Fibroblast of lung (primary cell): ENCODE results near the gene ARFGEF2. TPM values are rescaled to one million over a fixed set of nuclear protein-coding genes. Genes with fewer than 3 reads are reported as not detected.

Source experiments
- DNase-seq, 2 donors: peaks; one replicate each; pipeline versions ENCODE4 v3.0.0 to v3.0.0-alpha.2; 2010; ENCODE audit warnings: low read depth in 2 of 2
- H2AFZ ChIP-seq: 2 replicates; pipeline ENCODE4 v1.5.1; 2012; ENCODE audit warnings: low read length, control low read depth, inconsistent platforms
- H3K27ac ChIP-seq: 2 replicates; pipeline ENCODE4 v1.5.1; 2011; ENCODE audit warnings: low read length, control low read depth; ENCODE audit not compliant: insufficient read depth
- H3K27me3 ChIP-seq: 2 replicates; pipeline ENCODE4 v1.5.1; 2011; ENCODE audit warnings: mild to moderate bottlenecking, low read length; ENCODE audit not compliant: control insufficient read depth, insufficient read depth
- H3K36me3 ChIP-seq: 2 replicates; pipeline ENCODE4 v1.5.1; 2011; ENCODE audit warnings: low read length; ENCODE audit not compliant: control insufficient read depth, insufficient read depth
- H3K4me1 ChIP-seq: 2 replicates; pipeline ENCODE4 v1.5.1; 2011; ENCODE audit warnings: low read length; ENCODE audit not compliant: control insufficient read depth, insufficient read depth; ENCODE audit errors: extremely low read depth
- H3K4me2 ChIP-seq: 2 replicates; pipeline ENCODE4 v1.5.1; 2011; ENCODE audit warnings: low read length, control low read depth; ENCODE audit not compliant: insufficient read depth; ENCODE audit errors: extremely low read depth
- H3K4me3 ChIP-seq, 4 experiments: fragments of 200-600 bp in 1 of 4; sonication (generic) in 1 of 4; replicated peaks in 1 of 4; 2 replicates each; pipeline ENCODE4 v1.5.1; 2011 to 2016; ENCODE audit warnings: low read length in 4 of 4, low read depth in 3 of 4, mild to moderate bottlenecking in 3 of 4, control low read depth in 2 of 4, inconsistent platforms in 1 of 4, mixed read lengths in 1 of 4; ENCODE audit not compliant: insufficient read depth in 1 of 4; ENCODE audit errors: control extremely low read depth in 1 of 4
- H3K79me2 ChIP-seq: 2 replicates; pipeline ENCODE4 v1.5.1; 2012; ENCODE audit warnings: mild to moderate bottlenecking, low read length, inconsistent platforms; ENCODE audit not compliant: control insufficient read depth, insufficient read depth
- H3K9ac ChIP-seq: 2 replicates; pipeline ENCODE4 v1.5.1; 2011; ENCODE audit warnings: mild to moderate bottlenecking, low read length, control low read depth; ENCODE audit not compliant: insufficient read depth
- H3K9me3 ChIP-seq: 2 replicates; pipeline ENCODE4 v1.5.1; 2012; ENCODE audit warnings: low read depth, low read length; ENCODE audit not compliant: control insufficient read depth, insufficient read depth
- H4K20me1 ChIP-seq: 2 replicates; pipeline ENCODE4 v1.5.1; 2011; ENCODE audit warnings: low read length; ENCODE audit not compliant: control insufficient read depth, insufficient read depth; ENCODE audit errors: extremely low read depth
- EZH2 ChIP-seq: IDR thresholded peaks from 2 replicates; pipeline ENCODE4 v1.5.1; 2012; ENCODE audit warnings: low read length, control low read depth, mild to moderate bottlenecking; ENCODE audit errors: missing control alignments
- polyA plus RNA-seq, 2 donors: library from polyadenylated mRNA; depleted of rRNA in 1 of 2; stranded (reverse) in 1 of 2; unstranded in 1 of 2; fragments of >200 nt; gene quantifications; 2 replicates each; pipeline ENCODE4 v1.2.1, GENCODE V29; 2011 to 2012; ENCODE audit warnings: missing spikeins in 1 of 2
- total RNA-seq: library from RNA; depleted of rRNA; stranded (reverse); fragments of >200 nt; gene quantifications from 2 replicates; pipeline ENCODE4 v1.2.1, GENCODE V29; 2014
- TF ChIP-seq, protein P1 (sequence below), 2 donors: IDR thresholded peaks in 1 of 2; conservative IDR thresholded peaks in 1 of 2; 1 replicate in 1 of 2; 2 replicates in 1 of 2; pipeline ENCODE4 v1.5.1; 2011 to 2012; ENCODE audit warnings: low read length in 2 of 2, control low read depth in 1 of 2, inconsistent platforms in 1 of 2, low read depth in 1 of 2, mild to moderate bottlenecking in 1 of 2

Gene ARFGEF2
- total and polyA plus RNA-seq, 2 donors (not counting 1 experiment from before 2014, with no cell fraction given): 17.3 to 42.8 TPM

DNA sequence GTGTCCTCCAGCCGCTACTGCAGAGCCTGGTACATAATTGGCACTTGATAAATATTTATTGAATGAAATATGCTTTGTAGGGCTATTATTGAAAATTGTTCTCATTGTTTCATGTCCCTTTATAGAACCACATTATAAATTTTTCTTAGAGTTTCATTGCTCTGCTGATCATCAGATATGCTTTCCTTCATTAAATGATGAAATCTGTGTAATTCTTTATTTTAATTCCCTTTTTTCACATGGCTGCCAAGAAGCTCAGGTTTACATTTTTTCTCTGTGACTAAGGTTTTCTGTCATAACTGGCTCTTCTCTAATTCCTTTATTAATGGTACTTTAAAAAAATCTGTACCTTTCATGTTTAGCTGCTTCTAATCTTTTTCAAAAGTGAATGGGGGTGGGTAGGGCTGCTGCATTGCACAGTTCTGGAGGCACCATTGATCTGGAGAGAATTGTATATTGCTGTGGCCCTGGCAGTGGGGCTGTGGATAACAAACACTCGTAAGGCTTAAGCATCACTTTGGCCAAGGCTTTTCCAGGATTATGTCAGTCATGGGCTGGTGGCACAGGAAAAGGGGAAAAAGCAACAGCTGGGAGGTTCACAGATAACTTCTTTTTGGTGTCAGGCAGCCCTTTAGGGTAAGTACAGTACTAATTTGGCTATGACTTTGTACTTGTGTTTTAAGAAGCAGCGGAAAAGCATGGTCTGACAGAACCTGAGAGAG, 43.8 kb downstream of the ARFGEF2 start:
- peaks cover 12% of the 10 kb centered on the region for H3K4me1 ChIP-seq
- TF ChIP-seq, protein P1, sequence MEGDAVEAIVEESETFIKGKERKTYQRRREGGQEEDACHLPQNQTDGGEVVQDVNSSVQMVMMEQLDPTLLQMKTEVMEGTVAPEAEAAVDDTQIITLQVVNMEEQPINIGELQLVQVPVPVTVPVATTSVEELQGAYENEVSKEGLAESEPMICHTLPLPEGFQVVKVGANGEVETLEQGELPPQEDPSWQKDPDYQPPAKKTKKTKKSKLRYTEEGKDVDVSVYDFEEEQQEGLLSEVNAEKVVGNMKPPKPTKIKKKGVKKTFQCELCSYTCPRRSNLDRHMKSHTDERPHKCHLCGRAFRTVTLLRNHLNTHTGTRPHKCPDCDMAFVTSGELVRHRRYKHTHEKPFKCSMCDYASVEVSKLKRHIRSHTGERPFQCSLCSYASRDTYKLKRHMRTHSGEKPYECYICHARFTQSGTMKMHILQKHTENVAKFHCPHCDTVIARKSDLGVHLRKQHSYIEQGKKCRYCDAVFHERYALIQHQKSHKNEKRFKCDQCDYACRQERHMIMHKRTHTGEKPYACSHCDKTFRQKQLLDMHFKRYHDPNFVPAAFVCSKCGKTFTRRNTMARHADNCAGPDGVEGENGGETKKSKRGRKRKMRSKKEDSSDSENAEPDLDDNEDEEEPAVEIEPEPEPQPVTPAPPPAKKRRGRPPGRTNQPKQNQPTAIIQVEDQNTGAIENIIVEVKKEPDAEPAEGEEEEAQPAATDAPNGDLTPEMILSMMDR (conservative IDR thresholded peaks at IDR 0.05 in 1 of 2, IDR thresholded peaks at IDR 0.05 in 1 of 2; ENCODE audit: low read depth in 1 of 2, low read length in 2 of 2): no peak
- no peak for TF ChIP-seq EZH2
- no peak overlapping the region for H3K9ac ChIP-seq
- H2AFZ ChIP-seq: no peak overlapping the region
- H3K27me3 ChIP-seq: no peaks in the 10 kb centered on the region
- peak overlapping the region; percentile 32 for H3K27ac ChIP-seq
- no peak overlapping the region for H3K4me3 ChIP-seq
- no peaks in the 10 kb centered on the region for H3K79me2 ChIP-seq
- H3K36me3 ChIP-seq: peaks cover 5% of the 10 kb centered on the region
- DNase-seq: peak; percentile 40 to 53
- no peaks in the 10 kb centered on the region for H3K9me3 ChIP-seq
- H4K20me1 ChIP-seq: no peaks in the 10 kb centered on the region
- peak overlapping the region; percentile 54 for H3K4me2 ChIP-seq

DNA sequence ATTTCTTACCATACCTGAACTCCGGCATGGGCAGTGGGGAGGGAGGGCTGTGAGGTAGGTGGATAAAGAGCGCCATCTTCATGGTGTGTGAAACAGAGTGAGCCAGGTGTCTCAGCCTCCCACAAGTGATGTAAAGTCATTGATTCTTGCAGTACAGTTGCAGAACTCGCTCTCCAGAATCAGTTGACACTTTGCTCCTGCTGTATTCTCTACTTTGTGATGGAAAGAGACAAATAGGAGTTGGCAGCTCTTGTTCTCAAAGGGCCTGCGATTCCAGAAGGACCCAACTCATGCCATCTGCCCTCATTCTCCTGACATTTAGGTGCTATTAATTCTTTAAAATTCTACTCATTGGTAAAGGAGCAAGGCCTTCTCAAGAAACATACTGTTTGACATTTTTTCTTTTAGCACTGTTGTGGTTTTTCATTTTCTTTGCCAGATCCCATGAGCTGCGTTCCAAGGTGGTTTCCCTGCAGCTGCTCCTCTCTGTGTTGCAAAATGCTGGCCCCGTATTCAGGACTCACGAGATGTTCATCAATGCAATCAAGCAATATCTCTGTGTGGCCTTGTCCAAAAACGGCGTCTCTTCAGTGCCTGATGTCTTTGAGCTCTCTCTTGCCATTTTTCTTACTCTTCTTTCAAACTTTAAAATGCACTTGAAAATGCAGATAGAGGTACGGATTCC, 49.3 kb downstream of the ARFGEF2 start:
- DNase-seq: no peak

DNA sequence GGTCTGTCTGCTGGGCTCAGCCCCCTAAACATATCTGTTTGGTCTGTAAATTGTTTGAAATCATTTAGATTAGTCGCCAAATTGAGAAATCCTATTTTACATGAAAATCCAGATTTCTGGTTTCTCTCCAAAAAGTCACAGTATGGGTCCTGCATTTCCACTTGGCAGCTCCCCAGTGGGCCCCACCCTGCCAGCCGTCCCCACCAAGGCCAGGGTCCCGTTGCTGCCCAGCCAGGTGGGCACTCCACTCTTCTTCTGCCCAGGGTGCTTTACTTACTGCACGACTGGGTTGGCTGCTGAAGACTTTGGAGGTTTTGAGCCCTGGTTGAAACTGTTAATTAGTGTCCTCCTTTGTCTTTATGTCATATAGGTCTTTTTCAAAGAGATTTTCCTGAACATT, 50.4 kb downstream of the ARFGEF2 start:
- DNase-seq: no peak
- Histone ChIP-seq H3K27me3 (no peaks in the 10 kb centered on the region), H3K79me2 (no peaks in the 10 kb centered on the region), H4K20me1 (no peaks in the 10 kb centered on the region), H3K36me3 (peaks cover 13% of the 10 kb centered on the region), H2AFZ (no peak overlapping the region), H3K4me3 (no peak overlapping the region), H3K27ac (no peak overlapping the region), H3K9ac (no peak overlapping the region), H3K4me1 (no peaks in the 10 kb centered on the region), H3K9me3 (no peaks in the 10 kb centered on the region), H3K4me2 (no peak overlapping the region)
- TF ChIP-seq, protein P1 (conservative IDR thresholded peaks at IDR 0.05 in 1 of 2, IDR thresholded peaks at IDR 0.05 in 1 of 2; ENCODE audit: low read depth in 1 of 2, low read length in 2 of 2): no peak
- no peak for TF ChIP-seq EZH2

More for the DNA sequence above, 49.3 kb downstream of the ARFGEF2 start:
- H3K9ac ChIP-seq: no peak overlapping the region
- H3K4me2 ChIP-seq: no peak overlapping the region
- H3K79me2 ChIP-seq: no peaks in the 10 kb centered on the region
- H3K9me3 ChIP-seq: no peaks in the 10 kb centered on the region
- TF ChIP-seq, protein P1 (conservative IDR thresholded peaks at IDR 0.05 in 1 of 2, IDR thresholded peaks at IDR 0.05 in 1 of 2; ENCODE audit: low read depth in 1 of 2, low read length in 2 of 2): no peak
- TF ChIP-seq EZH2: no peak
- H3K36me3 ChIP-seq: peaks cover 13% of the 10 kb centered on the region
- H3K27me3 ChIP-seq: no peaks in the 10 kb centered on the region
- H4K20me1 ChIP-seq: no peaks in the 10 kb centered on the region
- H3K27ac ChIP-seq: no peak overlapping the region
- H2AFZ ChIP-seq: no peak overlapping the region
- peaks cover 3% of the 10 kb centered on the region for H3K4me1 ChIP-seq
- no peak overlapping the region for H3K4me3 ChIP-seq
